Medulla oblongata (tissue), 1 donor: ENCODE data around the gene CREB5.

Source experiments
- DNase-seq: peaks from one replicate; pipeline ENCODE4 v3.0.0-alpha.2; 2015; ENCODE audit errors: extremely low spot score

CREB5 gene

DNA sequence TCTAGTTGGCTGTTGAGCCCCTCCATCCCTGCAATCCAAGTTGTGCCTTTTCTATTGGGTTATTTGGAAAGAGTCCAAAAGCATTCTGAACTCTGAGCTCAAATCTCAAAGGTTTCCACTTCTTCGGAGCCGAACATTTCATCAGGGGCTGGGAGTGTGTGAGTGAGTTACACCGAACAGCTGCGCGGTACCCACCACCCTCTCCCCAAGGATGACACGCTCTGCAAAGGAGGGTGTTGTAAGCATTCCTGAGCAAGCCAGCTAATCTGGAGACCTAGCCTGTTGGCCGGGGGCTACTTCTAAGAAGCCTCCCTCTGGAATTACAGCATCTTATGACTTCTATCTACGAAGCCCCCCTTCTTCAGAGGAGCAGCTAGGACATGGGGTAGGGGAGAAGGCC is 270.5 kb downstream of the CREB5 start:
- DNase-seq: no peak

DNA sequence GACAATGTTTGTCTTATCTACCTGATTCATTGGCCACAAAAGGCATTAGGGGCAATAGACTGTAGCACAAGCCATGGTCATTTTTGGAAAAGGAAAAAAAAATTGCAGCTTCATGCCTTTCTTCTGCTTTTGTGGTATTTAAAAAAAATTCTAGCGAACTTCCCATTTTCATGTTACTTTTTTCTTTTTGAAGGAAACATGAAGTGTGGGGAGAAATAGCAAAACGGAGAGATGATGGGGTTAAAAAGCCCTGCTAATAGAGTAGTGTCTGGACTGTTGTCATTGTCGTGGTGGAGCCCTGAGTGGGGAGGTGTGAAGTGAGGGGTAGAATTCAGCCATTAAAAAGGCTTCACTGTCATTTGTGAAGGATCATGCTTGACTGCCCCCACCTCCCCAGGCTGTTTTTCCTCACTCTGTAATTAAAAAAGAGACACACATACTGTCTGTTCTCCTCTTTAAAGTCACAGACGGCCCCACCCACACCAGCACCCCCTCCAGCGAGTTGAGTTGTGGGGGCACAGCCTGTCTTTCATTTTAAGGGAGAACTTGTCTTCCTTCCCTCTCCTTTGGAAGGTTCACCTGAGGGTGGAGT is 272.4 kb downstream of the CREB5 start:
- DNase-seq: peak; percentile 53

DNA sequence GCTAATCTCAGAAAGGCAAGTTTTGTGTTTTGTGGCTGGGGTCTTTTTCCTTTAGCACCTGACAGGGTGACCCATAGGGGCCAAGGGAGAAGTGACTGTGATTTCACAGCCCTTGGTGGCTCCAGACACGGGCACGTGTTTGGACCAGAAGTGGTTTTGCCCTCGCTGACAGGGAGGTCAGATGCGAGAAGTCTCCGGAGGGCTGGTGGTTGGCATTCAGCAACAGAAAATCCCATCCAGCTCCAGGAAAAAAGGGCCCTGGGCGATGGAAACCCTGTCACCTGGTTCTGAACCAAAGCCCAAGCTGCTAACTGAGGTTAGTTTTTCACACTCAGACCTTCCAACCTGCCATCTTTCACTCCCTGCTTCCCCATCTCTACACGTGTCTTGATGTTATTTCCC is 272.9 kb downstream of the CREB5 start:
- DNase-seq: peak; percentile 77

DNA sequence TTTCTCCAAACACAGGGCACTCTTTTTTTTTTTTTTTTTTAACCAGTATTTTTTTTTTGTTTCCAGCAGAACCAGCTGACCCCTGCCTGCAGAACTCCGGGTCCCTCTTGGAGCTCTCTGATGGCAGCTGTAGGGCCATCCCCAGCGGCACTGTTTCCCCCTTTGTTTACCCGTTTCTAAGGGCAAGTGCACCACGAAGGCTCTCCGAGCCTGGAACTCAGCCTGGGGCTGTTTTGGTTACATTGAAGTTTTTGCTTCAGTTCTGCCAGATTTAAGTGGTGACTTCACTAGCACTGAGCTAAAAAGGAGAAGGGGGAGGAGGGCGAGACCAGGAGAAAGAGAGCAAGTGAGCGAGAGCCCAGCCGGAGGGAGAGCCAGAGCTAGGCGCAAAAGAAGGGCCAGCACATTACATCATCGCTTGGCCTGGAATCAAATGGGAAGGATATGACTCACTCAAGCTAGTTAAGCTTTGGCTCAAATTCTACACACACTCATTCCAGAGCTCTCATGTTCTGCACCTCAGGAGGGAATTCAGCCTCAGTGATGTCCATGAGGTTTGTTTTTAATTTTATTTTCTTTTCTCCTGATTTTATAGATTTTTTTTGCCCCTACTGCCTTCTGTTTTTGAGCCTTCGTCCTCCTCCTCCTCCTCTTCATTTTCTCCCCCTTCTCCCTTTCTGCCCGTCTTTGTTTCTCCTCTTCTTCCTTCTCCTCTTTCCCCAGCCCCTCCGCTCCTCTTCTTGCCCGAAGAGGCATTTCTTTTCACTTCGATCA is 273.5 kb downstream of the CREB5 start:
- peak; percentile 99 for DNase-seq

DNA sequence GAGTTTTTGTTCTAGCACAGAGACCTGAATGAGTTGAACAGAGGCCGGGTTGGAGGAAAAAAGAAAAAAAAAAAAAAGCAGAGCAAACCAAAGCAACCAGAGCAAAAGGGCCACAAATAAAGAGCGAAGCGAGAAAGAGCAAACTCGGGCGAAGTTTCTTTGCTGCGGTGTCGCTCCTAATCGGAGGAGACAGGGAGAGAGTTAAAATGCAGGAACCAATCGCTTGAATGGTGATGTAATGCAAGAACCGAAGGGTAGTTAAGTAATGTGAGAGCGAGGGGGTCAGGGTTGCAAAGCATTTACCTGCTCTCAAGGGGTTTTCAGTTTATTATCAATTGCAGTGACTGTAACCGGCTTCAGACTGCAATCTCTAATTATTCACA is 274.1 kb downstream of the CREB5 start:
- peak; percentile 81 for DNase-seq

DNA sequence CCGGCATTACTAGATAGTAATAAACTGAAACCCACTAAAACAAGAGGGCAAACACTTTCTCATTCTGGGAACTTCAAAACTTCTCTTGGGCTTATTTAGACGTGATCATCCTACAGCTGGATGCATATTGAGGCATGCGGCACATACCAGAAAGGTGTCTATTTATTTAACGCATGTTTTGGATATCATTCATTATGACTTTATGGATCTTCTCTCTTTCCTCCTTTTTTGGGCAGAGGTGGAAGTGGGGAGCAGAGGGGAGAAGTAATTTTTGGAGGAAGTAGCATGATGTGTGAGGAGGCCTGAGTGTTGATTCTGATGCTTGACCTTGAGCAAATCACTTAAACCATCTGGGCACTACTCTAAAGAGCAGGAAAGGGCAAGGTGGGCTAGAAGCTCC is 275.2 kb downstream of the CREB5 start:
- no peak for DNase-seq

DNA sequence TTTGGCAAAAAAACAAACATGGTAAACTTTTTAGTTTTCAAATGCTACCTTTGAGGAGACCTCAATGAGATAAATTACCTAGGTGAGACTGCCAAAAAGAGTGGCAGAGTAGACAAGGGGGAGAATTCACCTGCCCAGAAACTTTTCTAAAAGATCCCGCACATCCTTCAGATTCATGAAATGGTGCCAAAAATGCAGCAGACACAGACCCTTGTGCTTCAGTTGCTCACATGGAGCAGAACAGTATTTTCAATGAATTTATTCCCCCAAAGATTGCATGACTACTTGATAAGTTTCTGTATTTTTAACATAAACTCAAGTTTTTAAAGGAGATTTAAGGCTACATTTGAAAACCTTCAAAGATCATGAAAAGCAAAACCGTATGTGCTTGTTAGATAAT is 275.9 kb downstream of the CREB5 start:
- DNase-seq: no peak

DNA sequence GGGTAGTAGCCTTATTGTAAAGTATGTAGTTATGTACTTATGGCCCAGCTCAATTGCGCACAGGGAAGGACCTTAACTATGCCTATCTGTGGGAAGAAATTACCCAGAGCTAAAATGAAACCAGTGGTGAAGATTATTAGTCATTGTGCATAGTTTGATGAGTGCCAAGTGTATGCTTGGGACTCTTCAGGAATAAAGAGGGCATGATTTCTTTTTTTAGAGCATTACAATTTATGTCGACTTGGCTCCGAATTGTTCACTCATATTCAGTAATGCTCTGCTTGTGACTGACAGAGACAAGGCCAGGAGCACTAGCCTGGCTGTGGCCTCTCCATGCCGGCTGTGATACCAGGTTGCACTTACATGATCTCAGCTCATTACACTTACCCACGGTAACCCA is 276.3 kb downstream of the CREB5 start:
- no peak for DNase-seq

DNA sequence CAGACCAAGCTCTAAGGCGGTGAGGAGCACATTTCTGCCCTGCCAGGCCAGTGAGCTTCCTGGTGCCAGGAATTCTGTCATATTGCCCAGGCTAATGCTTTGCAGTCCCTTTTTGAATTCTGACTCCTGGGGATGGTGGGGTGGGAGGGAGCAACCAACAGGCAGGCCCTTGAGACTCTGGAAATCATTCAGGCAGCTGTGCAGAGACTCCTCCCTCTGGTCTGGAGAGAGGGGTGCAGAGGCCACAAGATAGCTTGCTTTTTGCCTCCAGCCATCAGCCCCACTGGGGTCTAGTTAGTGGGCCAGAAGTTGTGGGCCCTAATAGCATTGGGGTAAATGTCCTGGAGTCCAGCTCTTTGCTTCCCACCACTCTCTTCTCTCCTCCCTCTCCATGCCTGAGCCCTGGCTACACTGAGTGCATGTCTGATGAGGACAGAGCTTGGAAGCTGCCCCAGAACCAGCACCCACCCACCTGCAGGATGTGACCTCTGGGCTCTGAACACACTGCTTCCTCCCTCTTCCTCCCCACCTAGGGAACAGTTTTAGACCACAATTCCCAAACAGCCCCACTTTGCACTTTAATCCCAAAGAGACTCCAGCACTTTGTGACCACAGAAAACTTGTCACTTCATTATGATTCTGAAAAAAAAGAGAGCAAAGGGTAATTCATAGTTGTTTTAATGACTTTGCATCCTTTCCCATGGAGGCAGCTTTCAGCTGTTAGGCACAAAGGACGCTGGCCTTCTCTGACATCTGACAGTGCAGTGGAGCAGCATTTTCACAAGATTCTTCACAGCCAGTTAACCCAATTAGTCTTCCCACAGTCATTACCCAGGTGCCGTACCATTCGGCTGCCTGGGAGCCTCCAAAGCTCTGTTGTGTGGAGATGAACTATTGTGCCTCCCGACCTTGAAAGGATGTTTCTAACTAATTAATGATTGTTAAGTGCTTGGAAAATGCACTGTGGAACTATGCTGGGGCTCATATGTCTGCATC is 283.3 kb downstream of the CREB5 start:
- no peak for DNase-seq

DNA sequence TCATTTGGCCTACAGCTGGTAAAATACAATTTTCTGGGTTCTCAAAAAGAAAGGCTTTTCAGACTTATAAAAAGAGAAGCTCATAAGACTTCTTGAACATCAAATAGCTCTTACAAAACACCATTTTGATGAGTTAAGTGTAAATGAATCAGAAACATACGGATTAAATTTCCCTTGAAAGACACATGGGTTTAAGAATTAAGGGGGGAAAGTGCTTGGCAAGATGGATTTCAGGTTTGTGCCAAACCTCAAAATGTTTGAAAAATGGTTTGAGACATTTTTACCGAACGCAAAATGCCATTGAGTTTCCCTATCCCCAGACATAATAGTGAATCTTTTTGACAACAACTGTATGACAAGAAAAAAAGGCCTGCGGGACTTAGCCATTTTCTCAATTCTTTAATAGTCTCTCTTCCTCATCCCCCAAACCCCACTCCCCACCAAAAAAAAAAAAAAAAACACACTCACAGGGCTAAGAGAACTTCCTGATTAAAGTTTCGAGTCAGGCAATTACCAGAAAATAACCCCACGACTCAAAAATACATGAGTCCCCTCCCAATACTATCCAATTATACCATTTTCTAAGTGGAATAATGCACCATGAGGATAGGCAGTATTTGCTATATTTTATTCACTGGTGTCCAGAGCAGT is 285.7 kb downstream of the CREB5 start:
- DNase-seq: no peak

DNA sequence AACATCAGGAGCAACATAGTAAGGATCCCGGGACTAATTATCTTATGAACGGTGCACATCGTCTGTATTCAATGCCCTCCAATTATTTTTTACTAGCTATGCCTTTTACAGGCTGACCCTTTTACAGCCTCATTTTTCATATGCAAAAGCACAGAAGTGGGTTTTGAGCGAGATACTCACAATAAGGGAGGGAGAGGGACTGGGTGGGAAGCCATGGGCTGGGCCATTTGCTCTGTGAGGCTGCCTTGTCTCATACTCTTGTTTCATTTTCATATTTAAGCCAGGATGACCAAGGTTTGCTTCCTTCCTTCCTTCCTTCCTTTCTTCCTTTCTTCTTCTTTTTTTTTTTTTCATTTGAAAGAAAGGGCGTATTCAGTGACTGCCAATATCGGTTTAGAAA is 286.5 kb downstream of the CREB5 start:
- no peak for DNase-seq

DNA sequence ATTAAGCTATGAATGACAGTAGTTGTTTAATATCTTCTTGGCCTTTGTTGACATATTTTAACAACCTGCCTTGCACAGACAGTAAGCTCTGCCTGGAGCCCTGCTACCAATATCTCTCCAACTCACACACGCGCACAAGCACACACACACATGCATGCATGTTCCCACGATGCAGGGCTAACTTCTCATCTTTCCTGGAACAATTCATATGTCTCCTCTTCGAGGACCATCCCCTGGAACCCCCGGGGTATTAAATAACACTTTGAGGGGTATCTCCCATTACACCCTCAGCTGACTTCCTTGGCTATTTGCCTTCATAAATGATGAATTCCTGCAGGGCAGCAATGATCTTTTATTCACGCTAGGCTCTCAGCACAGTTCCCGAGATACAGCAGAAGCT is 287.8 kb downstream of the CREB5 start:
- DNase-seq: no peak

DNA sequence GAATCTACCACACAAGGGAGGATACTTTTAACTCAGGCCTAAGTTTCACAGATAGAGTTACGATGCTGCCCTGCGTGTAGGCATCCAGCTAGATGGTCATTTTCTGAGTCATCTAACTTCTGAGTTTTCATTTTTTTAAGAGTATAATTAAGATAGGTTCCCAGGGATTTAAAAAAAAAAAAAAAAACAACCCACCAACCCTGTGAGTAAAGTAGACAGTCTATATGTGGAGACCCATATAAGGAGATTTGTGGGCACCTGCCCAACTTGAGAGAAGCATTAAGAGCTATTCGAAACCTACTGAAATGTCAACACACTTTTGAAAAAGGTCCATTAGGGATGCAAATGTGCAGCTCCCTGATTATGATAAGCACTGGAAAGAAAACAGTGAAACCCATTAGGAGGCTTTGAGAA is 288.5 kb downstream of the CREB5 start:
- DNase-seq: no peak

DNA sequence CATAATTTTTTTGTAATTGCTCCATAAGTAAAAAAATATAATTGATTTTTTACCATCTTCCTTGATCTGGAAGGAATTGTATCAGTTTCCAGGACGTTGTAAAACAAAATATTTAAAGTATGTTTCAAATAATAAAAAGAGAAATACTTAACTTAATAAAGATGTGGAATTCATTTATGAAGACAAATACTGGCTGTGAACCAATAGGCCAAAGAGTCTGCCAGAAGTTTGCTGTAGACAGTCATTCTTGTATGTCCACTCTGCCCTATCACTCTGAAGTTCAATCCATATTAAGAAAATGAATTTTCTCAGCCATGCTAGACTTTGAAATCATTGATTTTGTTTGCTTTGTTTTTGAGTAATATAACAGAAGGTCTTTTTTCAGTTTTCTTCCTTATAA is 289.4 kb downstream of the CREB5 start:
- no peak for DNase-seq

DNA sequence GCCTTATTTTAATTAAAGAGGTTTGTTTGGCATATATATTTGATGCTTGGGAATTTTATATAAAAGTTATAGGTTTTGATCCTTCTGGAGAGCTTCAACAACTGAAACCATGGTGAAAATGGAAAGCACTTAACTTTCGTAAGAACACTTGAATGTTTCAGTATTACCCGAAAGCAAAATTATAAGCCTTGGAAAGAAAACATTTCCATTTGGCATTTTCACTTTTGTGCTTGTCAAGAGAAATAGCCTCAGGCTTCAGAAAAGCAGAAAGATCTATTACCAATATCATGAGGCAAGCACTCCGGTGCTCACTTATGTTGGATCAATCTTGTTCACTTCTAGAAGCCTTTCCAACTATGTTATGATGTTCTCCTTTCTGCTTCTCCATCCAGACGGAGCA is 289.9 kb downstream of the CREB5 start:
- no peak for DNase-seq

DNA sequence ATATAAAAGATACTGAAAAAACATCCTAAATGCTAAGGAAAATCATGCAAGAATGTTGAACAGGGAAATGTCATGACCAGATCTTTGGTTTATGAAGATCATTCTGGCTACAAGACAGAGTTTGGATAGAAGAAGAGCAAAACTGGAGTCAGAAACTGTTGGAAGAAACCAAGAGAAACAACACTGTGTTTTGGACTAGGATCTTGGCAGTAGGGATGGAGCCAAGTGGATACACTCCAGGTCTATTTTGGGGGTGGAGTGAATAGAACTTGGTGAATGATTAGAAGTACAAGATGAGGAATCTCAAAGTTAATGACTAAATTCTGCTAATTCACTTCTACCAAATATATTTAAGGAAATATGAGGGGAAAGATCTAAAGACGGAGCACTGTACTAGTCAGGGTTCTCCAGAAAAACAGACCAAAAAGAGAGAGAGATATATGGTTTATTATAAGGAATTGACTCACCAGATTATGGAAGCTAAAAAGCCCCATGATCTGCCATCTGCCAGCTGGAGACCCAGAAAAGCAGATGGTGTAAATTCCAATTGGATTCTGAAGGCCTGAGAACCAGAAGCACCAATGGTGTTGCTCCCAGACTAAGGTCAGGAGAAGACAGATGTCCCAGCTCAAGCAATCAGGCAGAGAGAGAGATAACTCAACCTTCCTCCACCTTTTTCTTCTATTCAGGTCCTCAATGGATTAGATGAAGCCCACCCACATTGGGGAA is 290.9 kb downstream of the CREB5 start:
- no peak for DNase-seq

DNA sequence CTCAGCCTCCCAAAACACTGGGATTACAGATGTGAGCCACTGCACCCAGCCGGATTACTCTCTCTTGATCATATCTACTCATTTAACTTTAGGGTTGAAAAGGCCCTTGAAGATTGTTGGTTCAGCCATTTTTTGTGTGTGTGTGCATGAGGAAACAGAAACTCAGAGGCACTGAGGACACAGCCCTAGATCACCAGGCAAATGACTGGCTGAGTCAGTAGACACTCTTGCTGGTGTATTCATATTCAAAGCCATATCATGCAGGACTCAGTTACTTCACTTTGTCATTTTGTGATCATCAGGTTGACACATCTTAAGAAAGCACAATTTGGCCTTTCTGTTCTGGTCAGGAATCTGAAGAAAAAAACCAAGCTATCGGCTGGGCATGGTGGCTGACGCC is 292.4 kb downstream of the CREB5 start:
- DNase-seq: no peak

DNA sequence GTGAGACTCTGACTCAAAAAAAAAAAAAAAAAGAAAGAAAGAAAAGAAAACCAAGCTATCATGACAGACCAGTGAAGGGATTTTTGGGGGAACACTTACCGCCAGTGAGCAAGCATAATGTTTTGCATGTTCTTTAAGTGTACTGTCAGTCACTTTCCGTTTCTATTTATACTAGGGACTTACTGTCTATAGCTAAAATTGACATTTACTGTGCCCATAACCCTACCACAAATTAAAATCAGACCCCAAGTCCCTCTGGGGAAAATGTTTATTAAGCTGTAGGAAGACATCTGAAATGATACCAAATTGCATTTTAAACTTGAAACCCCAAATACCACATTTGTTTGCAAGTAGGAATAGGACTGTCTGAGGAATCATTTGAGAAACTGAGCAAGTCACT is 293.0 kb downstream of the CREB5 start:
- DNase-seq: no peak

DNA sequence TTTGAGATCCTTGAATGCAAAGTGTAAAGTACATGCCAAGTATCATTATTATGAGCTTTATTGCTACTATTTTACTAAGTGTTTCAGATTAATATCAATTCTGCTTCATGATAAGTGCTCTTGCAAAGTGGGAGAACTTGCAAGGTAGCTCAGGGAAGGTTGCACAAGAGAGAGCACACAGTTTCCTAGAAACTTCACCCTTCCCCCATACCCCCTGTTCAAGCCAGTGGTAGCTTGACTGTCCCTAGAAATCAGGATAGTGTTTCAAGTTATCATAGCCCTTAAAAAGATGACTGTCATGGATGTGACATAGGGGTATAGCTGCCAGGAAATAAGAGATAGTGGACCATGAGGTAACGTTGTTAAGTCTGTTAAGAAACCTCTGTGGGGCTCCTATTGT is 294.3 kb downstream of the CREB5 start:
- no peak for DNase-seq

DNA sequence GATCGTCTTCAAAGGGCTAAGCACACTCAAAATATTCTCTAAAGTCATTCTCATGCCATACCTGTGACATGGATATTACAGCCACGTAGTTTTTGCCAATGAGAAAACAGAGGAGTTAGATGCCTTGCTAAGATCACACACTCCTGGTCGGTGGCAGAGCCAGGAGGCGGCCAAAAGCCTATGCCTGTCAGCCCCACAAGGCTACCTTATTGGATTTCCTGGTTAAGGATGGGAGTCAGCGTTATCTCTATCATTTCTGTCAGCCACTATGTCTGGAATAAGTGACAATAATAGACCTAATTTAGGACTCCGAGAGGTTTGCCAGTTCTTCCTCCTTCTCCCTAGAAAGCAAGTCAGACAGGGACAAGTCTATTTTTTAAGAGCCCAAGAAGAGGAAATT is 295.0 kb downstream of the CREB5 start:
- DNase-seq: no peak
